GM12878 (cell line): ENCODE measurements around the gene PPP2R2B. TPM values are rescaled to one million over a fixed set of nuclear protein-coding genes. Genes with fewer than 3 reads are reported as not detected.

ENCODE experiments used
- ATAC-seq: fragments of 200-7000 bp; cut with Tn5 transposase; 3 replicates; pipeline ENCODE4 v1.9.1; 2020; ENCODE audit warnings: mild to moderate bottlenecking, moderate library complexity
- BruUV-seq: library from RNA; stranded (reverse); fragments of 400-500 nt; replicated peaks from 2 replicates; lab custom pipeline; 2021; lab: Mats Ljungman, UMichigan
- CTCF ChIA-PET: fragments of 300-600 bp; sonication (Branson Sonifier 250); formaldehyde crosslinking; extraction: SDS; loops from one replicate; lab custom pipeline; 2021; ENCODE audit warnings: inconsistent platforms; lab: Yijun Ruan, JAX
- POLR2A ChIA-PET: fragments of 350-600 bp; formaldehyde crosslinking; extraction: SDS; loops from one replicate; lab custom pipeline; 2021; ENCODE audit warnings: inconsistent platforms; lab: Charles Lee
- RAD21 ChIA-PET: fragments of 300-600 bp; sonication (Branson Sonifier 250); formaldehyde crosslinking; loops from one replicate; lab custom pipeline; 2023; ENCODE audit warnings: antibody characterized with exemption; ENCODE audit not compliant: unreplicated experiment; lab: Charles Lee
- SMC1A ChIA-PET: fragments of 300-600 bp; sonication (Branson Sonifier 250); formaldehyde crosslinking; loops from one replicate; lab custom pipeline; 2023; ENCODE audit not compliant: unreplicated experiment, uncharacterized antibody; lab: Charles Lee
- DNase-seq: peaks from one replicate; pipeline ENCODE4 v3.0.0-alpha.2; 2011; ENCODE audit warnings: low read depth, low spot score
- FAIRE-seq: peaks from 3 replicates; lab custom pipeline; 2011; peaks lifted over from hg19 to GRCh38; lab: Jason Lieb, UNC
- H2AFZ ChIP-seq: 2 replicates; pipeline ENCODE4 v1.6.0; 2011; ENCODE audit warnings: low read depth, low read length, control low read depth; ENCODE audit not compliant: control insufficient read depth
- H3K27ac ChIP-seq: 2 replicates; pipeline ENCODE4 v1.5.1; 2011; ENCODE audit warnings: control low read depth; ENCODE audit not compliant: control insufficient read depth, insufficient read depth
- H3K27me3 ChIP-seq, 2 experiments: replicated peaks in 1 of 2; 2 replicates each; pipeline versions ENCODE4 v1.6.0 to v1.6.1; 2011; ENCODE audit warnings: low read length in 1 of 2; ENCODE audit not compliant: control insufficient read depth in 2 of 2, insufficient read depth in 2 of 2
- H3K36me3 ChIP-seq, 2 experiments: 2 replicates each; pipeline ENCODE4 v1.5.1; 2011; ENCODE audit warnings: low read length in 1 of 2; ENCODE audit not compliant: control insufficient read depth in 2 of 2, insufficient read depth in 2 of 2
- H3K4me1 ChIP-seq: 2 replicates; pipeline ENCODE4 v1.6.1; 2011; ENCODE audit warnings: mild to moderate bottlenecking, low read length, moderate library complexity, mixed read lengths; ENCODE audit not compliant: control insufficient read depth, insufficient read depth
- H3K4me2 ChIP-seq: 2 replicates; pipeline ENCODE4 v1.6.0; 2011; ENCODE audit warnings: control low read depth; ENCODE audit not compliant: control insufficient read depth, insufficient read depth
- H3K4me3 ChIP-seq: fragments of 200-600 bp; sonication (generic); 2 replicates; pipeline ENCODE4 v1.5.1; 2016
- H3K79me2 ChIP-seq: 2 replicates; pipeline ENCODE4 v1.6.0; 2011; ENCODE audit warnings: low read length; ENCODE audit not compliant: control insufficient read depth, insufficient read depth
- H3K9ac ChIP-seq: 2 replicates; pipeline ENCODE4 v1.8.0; 2011; ENCODE audit warnings: low read length, control low read depth, mixed read lengths; ENCODE audit not compliant: control insufficient read depth, insufficient read depth
- H3K9me3 ChIP-seq: replicated peaks from 3 replicates; pipeline ENCODE4 v1.5.1; 2011; ENCODE audit warnings: mild to moderate bottlenecking, low read length; ENCODE audit not compliant: control insufficient read depth, insufficient read depth
- H4K20me1 ChIP-seq: 2 replicates; pipeline ENCODE4 v1.6.0; 2011; ENCODE audit not compliant: control insufficient read depth, insufficient read depth
- EP300 ChIP-seq, 2 experiments: fragments of 150-350 bp in 1 of 2; IDR thresholded peaks; 2 replicates each; pipeline ENCODE4 v1.6.1; 2011 to 2012; ENCODE audit warnings: low read depth in 2 of 2, low read length in 2 of 2, borderline replicate concordance in 1 of 2, improper control_type of control experiment in 1 of 2, inconsistent platforms in 1 of 2; ENCODE audit not compliant: control insufficient read depth in 1 of 2
- KAT2A ChIP-seq: conservative IDR thresholded peaks from 2 replicates; pipeline ENCODE4 v1.6.1; 2011; ENCODE audit warnings: low read depth, low read length; ENCODE audit not compliant: control insufficient read depth
- NFIC ChIP-seq: IDR thresholded peaks from 2 replicates; pipeline ENCODE4 v1.6.1; 2012; ENCODE audit warnings: low read depth, mild to moderate bottlenecking, inconsistent platforms, low read length, moderate library complexity
- POLR2AphosphoS5 ChIP-seq: IDR thresholded peaks from 2 replicates; pipeline ENCODE4 v1.6.1; 2011; ENCODE audit warnings: mild to moderate bottlenecking, low read length, inconsistent platforms
- SMC3 ChIP-seq: IDR thresholded peaks from 2 replicates; pipeline ENCODE4 v1.6.1; 2011; ENCODE audit warnings: low read length, improper control_type of control experiment, borderline replicate concordance
- SPI1 ChIP-seq: IDR thresholded peaks from 2 replicates; pipeline ENCODE4 v1.6.1; 2011; ENCODE audit warnings: low read depth, mild to moderate bottlenecking, low read length, moderate library complexity, borderline replicate concordance; ENCODE audit not compliant: insufficient read depth
- STAT3 ChIP-seq: IDR thresholded peaks from 2 replicates; pipeline ENCODE4 v1.6.1; 2011; ENCODE audit warnings: low read depth, low read length, improper control_type of control experiment
- YY1 ChIP-seq: IDR thresholded peaks from 2 replicates; pipeline ENCODE4 v1.6.1; 2011; ENCODE audit warnings: low read depth, mild to moderate bottlenecking, low read length
- ZNF274 ChIP-seq: IDR thresholded peaks from one replicate; pipeline ENCODE4 v1.8.0; 2011; ENCODE audit not compliant: insufficient read length, insufficient read depth
- ZNF622 ChIP-seq: fragments of 450-650 bp; IDR thresholded peaks from 2 replicates; pipeline ENCODE4 v1.6.1; 2017; ENCODE audit warnings: mild to moderate bottlenecking, inconsistent platforms
- WGBS: methylation state at CpG from one replicate; pipeline ENCODE4 v1.1.6; 2016; ENCODE audit warnings: low lambda C conversion rate; ENCODE audit not compliant: insufficient replicate concordance, insufficient coverage; ENCODE audit errors: missing lambda C conversion rate; 5-methylcytosine and 5-hydroxymethylcytosine counted together
- in situ Hi-C: fragments of 300-500 bp; cut with MboI; formaldehyde crosslinking; loops from 9 replicates; pipeline ENCODE4 v1.14.3; 2018; ENCODE audit warnings: mixed read lengths
- intact Hi-C: fragments of 100-400 bp; cut with micrococcal nuclease; formaldehyde crosslinking; loops from one replicate; pipeline ENCODE4 v1.14.2; 2022; ENCODE audit not compliant: unreplicated experiment
- polyA plus RNA-seq, 11 experiments: library from polyadenylated mRNA; depleted of rRNA in 4 of 11; unstranded in 6 of 11; stranded (reverse) in 5 of 11; fragments of >200 nt; fragmentation: Nextera tagmentation in 4 of 11; fragmentation: Illumina TruSeq in 1 of 11; extraction: Ambion mirVana in 4 of 11; extraction: Trizol in 1 of 11; gene quantifications; 1 replicate in 1 of 11; 2 replicates in 10 of 11; pipeline versions ENCODE4 v1.2.1 to v1.2.3, GENCODE V29; 2011 to 2016; ENCODE audit warnings: inconsistent platforms in 2 of 11, missing spikeins in 2 of 11, low read depth in 1 of 11
- total RNA-seq, 4 experiments: library from RNA; depleted of rRNA in 3 of 4; stranded (reverse); fragments of >200 nt in 3 of 4; fragmentation: Illumina TruSeq in 1 of 4; extraction: Trizol in 1 of 4; gene quantifications; 2 replicates each; pipeline versions ENCODE4 v1.2.1 to v1.2.3, GENCODE V29; 2013 to 2021
- TF ChIP-seq, protein P1 (sequence below): IDR thresholded peaks from 2 replicates; pipeline ENCODE4 v1.6.1; 2012; ENCODE audit warnings: low read depth, low read length, improper control_type of control experiment
- TF ChIP-seq, protein P2 (sequence below): IDR thresholded peaks from 2 replicates; pipeline ENCODE4 v1.6.1; 2011; ENCODE audit warnings: mild to moderate bottlenecking, low read depth, low read length, moderate library complexity; ENCODE audit not compliant: insufficient replicate concordance
- TF ChIP-seq, protein P3 (sequence below): IDR thresholded peaks from 2 replicates; pipeline ENCODE4 v1.6.1; 2011; ENCODE audit warnings: borderline replicate concordance, low read depth, mild to moderate bottlenecking, moderate library complexity, low read length; ENCODE audit not compliant: insufficient read depth, poor library complexity, severe bottlenecking
- TF ChIP-seq, protein P4 (sequence below): fragments of 450-650 bp; formaldehyde crosslinking; IDR thresholded peaks from 2 replicates; pipeline ENCODE4 v1.4.0; 2020; ENCODE audit warnings: mild to moderate bottlenecking, moderate library complexity

PPP2R2B gene
- total and polyA plus RNA-seq, 10 of the 15 experiments (the other 5 are each of a cell fraction or from before 2014, with no cell fraction given), result not detected

DNA sequence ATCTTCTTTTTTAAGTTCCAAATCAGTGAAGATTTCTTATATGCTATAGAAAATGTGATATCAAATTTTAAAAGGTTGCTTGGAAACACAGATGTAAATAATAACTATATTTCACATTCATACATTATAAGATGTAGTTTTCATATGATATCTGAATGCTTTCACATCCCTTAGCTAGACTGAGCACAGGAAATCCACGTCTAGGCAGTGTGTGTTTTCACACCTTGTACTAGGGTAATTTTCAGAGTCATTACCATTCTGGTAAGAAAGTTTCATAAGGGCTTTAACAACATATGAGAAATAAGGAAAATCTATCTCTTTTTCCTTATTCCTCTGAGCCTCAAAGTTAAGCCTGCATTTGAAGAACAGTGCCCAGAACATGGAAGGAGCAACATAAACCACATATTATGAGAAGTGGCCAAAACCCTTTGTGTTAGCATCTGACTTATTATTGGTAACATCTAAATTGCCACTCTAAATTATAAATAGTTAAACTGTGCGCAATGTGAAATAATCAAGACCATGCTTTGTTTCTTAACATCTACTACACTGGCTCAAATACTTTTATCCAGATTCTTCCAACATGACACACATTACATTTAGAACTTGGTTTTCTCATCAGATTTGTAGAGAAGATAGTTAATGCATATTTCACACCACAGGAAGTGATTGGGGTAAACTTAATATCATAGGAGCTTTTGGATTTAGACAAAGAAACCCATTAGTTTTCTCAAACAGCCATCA, 113.3 kb downstream of the PPP2R2B start:
- RAD21 ChIA-PET, result no interaction called here
- no TSS peak for BruUV-seq
- H3K36me3 ChIP-seq, result no peaks in the 10 kb centered on the region
- TF ChIP-seq, protein P1, sequence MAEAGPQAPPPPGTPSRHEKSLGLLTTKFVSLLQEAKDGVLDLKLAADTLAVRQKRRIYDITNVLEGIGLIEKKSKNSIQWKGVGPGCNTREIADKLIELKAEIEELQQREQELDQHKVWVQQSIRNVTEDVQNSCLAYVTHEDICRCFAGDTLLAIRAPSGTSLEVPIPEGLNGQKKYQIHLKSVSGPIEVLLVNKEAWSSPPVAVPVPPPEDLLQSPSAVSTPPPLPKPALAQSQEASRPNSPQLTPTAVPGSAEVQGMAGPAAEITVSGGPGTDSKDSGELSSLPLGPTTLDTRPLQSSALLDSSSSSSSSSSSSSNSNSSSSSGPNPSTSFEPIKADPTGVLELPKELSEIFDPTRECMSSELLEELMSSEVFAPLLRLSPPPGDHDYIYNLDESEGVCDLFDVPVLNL, result no peak
- no peak for TF ChIP-seq ZNF274
- TF ChIP-seq YY1, result no peak
- TF ChIP-seq, protein P2, sequence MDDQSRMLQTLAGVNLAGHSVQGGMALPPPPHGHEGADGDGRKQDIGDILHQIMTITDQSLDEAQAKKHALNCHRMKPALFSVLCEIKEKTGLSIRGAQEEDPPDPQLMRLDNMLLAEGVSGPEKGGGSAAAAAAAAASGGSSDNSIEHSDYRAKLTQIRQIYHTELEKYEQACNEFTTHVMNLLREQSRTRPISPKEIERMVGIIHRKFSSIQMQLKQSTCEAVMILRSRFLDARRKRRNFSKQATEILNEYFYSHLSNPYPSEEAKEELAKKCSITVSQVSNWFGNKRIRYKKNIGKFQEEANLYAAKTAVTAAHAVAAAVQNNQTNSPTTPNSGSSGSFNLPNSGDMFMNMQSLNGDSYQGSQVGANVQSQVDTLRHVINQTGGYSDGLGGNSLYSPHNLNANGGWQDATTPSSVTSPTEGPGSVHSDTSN, result no peak
- TF ChIP-seq POLR2AphosphoS5, result no peak
- TF ChIP-seq, protein P3, sequence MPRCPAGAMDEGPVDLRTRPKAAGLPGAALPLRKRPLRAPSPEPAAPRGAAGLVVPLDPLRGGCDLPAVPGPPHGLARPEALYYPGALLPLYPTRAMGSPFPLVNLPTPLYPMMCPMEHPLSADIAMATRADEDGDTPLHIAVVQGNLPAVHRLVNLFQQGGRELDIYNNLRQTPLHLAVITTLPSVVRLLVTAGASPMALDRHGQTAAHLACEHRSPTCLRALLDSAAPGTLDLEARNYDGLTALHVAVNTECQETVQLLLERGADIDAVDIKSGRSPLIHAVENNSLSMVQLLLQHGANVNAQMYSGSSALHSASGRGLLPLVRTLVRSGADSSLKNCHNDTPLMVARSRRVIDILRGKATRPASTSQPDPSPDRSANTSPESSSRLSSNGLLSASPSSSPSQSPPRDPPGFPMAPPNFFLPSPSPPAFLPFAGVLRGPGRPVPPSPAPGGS, result no peak
- no peak for TF ChIP-seq STAT3
- TF ChIP-seq SMC3, result no peak
- TF ChIP-seq EP300 (IDR thresholded peaks at IDR 0.05; ENCODE audit: borderline replicate concordance in 1 of 2, control insufficient read depth in 1 of 2, low read depth in 2 of 2, low read length in 2 of 2), result no peak
- no peak for TF ChIP-seq ZNF622
- no peak for TF ChIP-seq KAT2A
- no peak for TF ChIP-seq SPI1
- no peak for TF ChIP-seq NFIC
- TF ChIP-seq, protein P4, sequence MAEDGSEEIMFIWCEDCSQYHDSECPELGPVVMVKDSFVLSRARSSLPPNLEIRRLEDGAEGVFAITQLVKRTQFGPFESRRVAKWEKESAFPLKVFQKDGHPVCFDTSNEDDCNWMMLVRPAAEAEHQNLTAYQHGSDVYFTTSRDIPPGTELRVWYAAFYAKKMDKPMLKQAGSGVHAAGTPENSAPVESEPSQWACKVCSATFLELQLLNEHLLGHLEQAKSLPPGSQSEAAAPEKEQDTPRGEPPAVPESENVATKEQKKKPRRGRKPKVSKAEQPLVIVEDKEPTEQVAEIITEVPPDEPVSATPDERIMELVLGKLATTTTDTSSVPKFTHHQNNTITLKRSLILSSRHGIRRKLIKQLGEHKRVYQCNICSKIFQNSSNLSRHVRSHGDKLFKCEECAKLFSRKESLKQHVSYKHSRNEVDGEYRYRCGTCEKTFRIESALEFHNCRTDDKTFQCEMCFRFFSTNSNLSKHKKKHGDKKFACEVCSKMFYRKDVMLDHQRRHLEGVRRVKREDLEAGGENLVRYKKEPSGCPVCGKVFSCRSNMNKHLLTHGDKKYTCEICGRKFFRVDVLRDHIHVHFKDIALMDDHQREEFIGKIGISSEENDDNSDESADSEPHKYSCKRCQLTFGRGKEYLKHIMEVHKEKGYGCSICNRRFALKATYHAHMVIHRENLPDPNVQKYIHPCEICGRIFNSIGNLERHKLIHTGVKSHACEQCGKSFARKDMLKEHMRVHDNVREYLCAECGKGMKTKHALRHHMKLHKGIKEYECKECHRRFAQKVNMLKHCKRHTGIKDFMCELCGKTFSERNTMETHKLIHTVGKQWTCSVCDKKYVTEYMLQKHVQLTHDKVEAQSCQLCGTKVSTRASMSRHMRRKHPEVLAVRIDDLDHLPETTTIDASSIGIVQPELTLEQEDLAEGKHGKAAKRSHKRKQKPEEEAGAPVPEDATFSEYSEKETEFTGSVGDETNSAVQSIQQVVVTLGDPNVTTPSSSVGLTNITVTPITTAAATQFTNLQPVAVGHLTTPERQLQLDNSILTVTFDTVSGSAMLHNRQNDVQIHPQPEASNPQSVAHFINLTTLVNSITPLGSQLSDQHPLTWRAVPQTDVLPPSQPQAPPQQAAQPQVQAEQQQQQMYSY, result no peak
- H3K27me3 ChIP-seq, result no peaks in the 10 kb centered on the region
- no peaks in the 10 kb centered on the region for H4K20me1 ChIP-seq
- FAIRE-seq, result no peak
- H3K4me2 ChIP-seq, result no peak overlapping the region
- in situ Hi-C loops (no loop called here), intact Hi-C loops (no loop called here)
- DNase-seq, result no peak
- no peaks in the 10 kb centered on the region for H3K9me3 ChIP-seq
- WGBS, result 50% methylated on average over 2 of the region's 2 CpGs
- H3K27ac ChIP-seq, result no peak overlapping the region
- no peak overlapping the region for H2AFZ ChIP-seq
- no peaks in the 10 kb centered on the region for H3K4me1 ChIP-seq
- H3K4me3 ChIP-seq, result no peak overlapping the region
- peak; percentile 25; the same call in 1 of the 3 replicates for ATAC-seq
- POLR2A ChIA-PET, result no interaction called here
- H3K79me2 ChIP-seq, result no peaks in the 10 kb centered on the region
- no peak overlapping the region for H3K9ac ChIP-seq
- SMC1A ChIA-PET, result no interaction called here
- CTCF ChIA-PET, result no interaction called here
